IPS-NIHi7 (cell line): ENCODE data around the gene CNTNAP2.
A peak's percentile ranks its signal among the peaks of the same experiment; 100 is the strongest.
"Not testable (repeated sequence)": the region's sequence is repeated elsewhere in the genome, so short reads cannot be mapped to it uniquely, and the experiment has no call there.

Experiments
- DNase-seq: peaks from one replicate; pipeline ENCODE4 v3.0.0; 2012; ENCODE audit warnings: mixed read lengths; ENCODE audit errors: extremely low spot score

The CNTNAP2 gene

GRCh38 chr7:148022832-148023231 is 1906.2 kb downstream of the CNTNAP2 start:
- DNase-seq = no peak

GRCh38 chr7:148026713-148027112 is 1910.1 kb downstream of the CNTNAP2 start:
- no peak for DNase-seq

GRCh38 chr7:148028165-148028564 is 1911.6 kb downstream of the CNTNAP2 start:
- no peak for DNase-seq

DNA sequence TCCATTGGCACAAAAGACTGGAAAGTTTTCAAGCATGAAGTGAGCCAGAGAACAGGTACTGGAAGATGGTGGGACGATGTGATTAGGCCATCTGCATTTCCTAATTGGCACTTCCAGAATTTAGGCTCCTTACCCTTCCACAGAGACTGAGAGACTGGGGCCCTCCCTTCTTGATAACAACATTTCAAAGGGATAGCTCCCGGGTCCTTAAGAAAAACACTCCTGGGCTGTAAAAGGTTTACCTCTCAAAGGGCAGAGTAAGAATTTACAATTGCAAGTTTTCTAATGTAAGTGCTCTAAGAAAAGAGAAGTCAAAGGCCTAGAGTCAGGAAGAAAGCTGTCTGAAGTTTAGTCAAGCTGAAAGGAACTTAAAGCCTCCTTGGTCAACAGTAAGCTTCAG is 1914.4 kb downstream of the CNTNAP2 start:
- DNase-seq = peak; percentile 28

DNA sequence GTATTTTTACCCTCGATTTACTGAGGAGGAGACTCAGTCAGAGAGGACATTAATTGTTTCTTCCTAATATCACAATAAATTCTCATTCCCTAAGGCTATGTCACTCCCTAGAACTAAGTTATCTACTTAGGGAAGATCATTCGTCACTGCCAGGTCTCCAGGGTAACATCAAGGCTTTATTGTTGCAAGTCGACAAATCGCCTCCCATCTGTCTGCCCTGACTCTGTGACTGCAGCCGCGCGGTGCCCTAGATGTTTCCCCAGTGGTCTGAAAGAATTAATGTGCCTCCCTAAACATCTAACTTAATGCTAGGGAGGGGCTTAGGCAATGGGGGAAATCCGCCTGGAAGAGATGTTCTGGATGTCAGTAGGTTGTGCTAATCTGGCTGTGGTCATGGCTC is 1915.2 kb downstream of the CNTNAP2 start:
- no peak for DNase-seq

GRCh38 chr7:148035950-148036349 is 1919.3 kb downstream of the CNTNAP2 start:
- DNase-seq = no peak

DNA sequence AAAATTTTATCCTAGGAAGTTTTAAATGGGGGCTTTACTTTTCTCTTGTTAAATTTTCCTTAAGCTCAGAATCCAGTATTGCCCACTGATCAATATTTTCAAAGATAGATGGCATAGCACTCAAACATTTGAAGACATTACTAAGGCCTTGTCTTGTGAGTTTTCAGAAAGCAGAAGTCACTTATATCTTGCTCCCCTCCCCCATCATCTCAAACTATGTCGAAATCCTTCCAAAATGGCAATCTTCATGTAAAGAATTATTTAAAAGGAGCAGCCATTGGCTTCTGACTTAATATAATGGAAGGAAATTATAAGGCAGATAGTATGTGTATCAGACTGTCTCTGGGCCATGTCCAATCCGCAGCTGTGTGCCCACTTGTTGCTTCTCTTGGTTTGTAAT is 1920.4 kb downstream of the CNTNAP2 start:
- DNase-seq = no peak

DNA sequence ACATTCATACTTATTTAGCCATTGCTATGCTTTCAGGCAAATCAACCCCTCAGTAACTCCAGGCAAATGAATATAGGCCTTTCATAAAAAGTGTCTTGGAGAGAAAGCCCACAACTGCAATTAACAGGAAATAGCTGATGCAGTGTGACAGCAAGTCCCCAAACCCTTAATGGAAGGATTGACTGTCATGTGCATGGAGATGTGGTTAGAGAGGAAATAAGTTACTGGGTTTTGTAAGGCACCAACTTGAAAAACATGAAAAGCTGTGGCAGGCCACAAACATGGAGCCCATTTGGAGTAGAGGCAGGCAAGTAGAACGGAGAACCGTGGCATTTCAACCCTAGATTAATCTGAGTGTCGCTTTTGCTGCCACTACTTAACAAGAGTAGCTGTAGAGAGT is 1924.6 kb downstream of the CNTNAP2 start:
- no peak for DNase-seq

- no peak for DNase-seq
These were observed 1926.5 kb downstream of the CNTNAP2 start for GRCh38 chr7:148042935-148043631.

GRCh38 chr7:148044173-148044572 is 1927.6 kb downstream of the CNTNAP2 start:
- DNase-seq = no peak

- no peak for DNase-seq
These were observed 1928.9 kb downstream of the CNTNAP2 start for GRCh38 chr7:148045521-148045920.

DNA sequence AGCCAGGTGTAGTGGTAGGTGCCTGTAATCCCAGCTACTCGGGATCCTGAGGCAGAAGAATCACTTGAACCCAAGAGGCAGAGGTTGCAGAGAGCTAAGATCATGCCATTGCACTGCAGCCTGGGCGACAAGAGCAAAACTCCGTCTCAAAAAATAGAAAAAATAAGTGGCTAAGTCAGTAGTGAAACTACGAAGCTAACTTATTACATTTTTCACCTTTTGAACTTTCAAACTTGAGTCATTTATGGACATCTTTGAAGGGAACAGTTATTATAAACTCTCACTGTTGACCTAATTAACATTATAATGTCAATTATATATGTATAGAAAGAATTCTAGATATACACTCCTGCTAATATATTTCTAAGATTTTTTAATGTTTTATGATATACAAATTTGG is 1932.5 kb downstream of the CNTNAP2 start:
- DNase-seq = no peak

DNA sequence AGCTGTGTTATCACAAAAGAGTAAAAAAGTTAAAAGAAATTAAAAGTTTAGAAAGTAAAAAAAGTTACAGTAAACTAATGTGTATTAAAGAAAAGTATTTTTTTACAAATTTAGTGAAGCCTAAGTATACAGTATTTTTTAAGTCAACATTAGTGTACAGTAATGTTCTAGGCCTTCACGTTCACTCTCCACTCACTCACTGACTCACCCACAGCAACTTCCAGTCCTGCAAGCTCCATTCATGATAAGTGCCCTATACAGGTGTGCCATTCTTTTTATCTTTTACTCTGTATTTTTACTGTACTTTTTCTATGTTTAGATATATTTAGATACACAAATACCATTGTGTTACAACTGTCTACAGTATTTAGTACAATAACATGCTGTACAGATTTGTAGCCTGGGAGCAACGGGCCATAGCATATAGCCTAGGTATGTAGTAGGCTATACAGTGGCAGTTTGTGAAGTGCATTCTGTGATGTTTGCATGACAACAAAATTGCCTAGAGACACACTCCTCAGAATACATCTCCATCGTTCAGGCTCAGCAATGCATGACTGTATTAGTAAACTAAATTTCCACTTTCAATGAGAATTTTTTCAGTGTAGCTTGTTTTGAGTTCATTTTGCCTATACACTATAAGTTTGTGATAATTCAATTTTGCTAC is 1934.0 kb downstream of the CNTNAP2 start:
- no peak for DNase-seq

GRCh38 chr7:148056406-148056805 is 1939.8 kb downstream of the CNTNAP2 start:
- DNase-seq = no peak

GRCh38 chr7:148058092-148058491 is 1941.5 kb downstream of the CNTNAP2 start:
- no peak for DNase-seq

DNA sequence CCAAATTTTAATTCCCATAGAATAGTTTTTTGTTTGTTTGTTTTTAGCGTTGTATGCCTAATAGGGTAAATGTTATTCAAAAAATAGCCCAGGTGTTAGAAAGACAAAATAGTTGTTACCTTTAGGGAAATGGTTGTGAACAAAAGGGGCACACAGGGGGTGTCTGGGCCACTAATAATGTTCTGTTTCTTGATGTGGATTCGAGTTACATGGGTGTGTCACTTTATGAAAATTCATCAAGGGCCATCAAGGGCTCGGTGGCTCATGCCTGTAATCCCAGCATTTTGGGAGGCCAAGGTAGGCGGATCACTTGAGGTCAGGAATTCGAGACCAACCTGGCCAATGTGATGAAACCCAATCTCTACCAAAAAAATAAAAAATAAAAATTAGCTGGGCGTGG is 1942.2 kb downstream of the CNTNAP2 start:
- no peak for DNase-seq

GRCh38 chr7:148060724-148061123 is 1944.1 kb downstream of the CNTNAP2 start:
- no peak for DNase-seq

GRCh38 chr7:148078111-148078510 is 1961.5 kb downstream of the CNTNAP2 start:
- DNase-seq = not testable (repeated sequence)

GRCh38 chr7:148079206-148080080 is 1962.8 kb downstream of the CNTNAP2 start:
- no peak for DNase-seq

DNA sequence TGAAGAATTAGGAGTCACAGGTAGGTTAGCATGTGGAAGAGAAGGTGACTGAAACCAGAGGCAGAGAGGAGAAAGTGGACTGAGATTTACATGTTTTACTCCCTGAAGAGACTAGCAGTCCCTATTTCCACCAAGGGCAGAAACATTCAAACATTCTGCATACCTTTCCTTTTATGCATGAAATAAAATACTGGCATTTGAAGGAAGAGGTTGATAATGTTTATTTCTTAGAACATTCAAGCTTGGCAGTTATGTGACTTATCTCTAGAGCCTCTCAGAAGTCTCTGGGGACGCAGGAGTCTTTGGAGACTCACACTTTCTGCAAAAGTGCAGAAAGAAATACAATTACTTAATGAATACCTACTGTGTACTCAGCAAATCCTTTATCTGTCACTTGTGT is 1966.8 kb downstream of the CNTNAP2 start:
- no peak for DNase-seq

GRCh38 chr7:148084138-148084537 is 1967.5 kb downstream of the CNTNAP2 start:
- peak; percentile 70 for DNase-seq

DNA sequence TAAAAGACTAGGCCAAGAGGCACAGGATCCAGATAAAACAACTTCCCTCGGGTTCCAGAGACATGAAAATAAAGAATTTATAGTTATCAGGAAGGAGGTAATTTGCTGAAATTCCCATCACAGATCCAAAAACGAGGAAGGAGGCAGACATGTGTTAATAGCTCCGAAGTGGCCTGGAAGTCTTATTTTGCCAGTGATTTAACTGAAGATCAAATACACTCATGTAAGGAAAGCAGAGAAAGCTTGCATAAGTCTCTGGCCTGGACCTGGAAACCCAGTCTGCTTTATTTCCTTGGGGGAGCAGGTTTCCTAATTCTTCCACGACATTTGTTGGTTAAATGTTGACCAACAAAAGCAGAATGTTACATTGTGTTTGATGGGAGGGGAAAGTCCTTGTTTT is 1975.3 kb downstream of the CNTNAP2 start:
- no peak for DNase-seq
